Stimulated activated CD4-positive, alpha-beta T cell treated with anti-CD3 and anti-CD28 coated beads, TNF-alpha, amount 100 ng/mL, for 4 hours (primary cell): ENCODE data around the gene WNK2.
"Not testable (repeated sequence)": the region's sequence is repeated elsewhere in the genome, so short reads cannot be mapped to it uniquely, and the experiment has no call there.

Experiments
- DNase-seq, 3 experiments: peaks; one replicate each; pipeline ENCODE4 v3.0.0-alpha.2; 2020; ENCODE audit warnings: low read depth in 3 of 3

The WNK2 gene

GRCh38 chr9:93235300-93235960 lies 51.5 kb downstream of the WNK2 start:
- no peak for DNase-seq

DNA sequence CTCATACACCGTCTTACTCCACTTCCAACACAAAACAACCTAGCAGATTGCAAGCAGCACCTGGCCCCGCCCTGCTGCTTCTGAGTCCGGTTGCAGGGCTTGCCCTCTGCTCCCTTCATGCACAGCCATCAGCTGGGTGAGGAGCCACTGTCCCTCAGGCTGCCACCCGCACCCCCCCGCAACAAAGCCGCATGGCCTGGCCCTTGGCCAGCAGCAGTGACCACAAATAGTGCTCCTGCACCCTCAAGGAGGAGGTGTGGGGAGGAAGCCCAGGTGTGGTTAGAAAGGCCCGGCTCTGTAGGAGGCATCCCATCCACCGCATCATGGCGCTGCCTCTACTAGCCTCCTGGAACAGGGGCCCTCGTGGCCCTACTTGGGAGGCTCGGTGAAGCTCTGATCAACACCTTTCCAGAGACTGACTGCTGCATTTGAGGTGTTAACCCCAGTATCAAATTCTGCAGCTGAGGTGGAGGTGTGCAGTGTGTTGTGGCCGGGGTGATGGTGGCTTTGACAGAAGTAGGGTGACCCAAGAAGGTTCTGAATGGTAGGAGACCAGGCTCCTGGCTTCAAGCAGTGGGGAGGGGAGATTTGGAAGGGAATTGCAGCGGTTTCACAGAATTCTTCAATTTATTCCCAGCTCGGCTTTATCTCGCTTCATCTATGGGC lies 52.7 kb downstream of the WNK2 start:
- no peak for DNase-seq

DNA sequence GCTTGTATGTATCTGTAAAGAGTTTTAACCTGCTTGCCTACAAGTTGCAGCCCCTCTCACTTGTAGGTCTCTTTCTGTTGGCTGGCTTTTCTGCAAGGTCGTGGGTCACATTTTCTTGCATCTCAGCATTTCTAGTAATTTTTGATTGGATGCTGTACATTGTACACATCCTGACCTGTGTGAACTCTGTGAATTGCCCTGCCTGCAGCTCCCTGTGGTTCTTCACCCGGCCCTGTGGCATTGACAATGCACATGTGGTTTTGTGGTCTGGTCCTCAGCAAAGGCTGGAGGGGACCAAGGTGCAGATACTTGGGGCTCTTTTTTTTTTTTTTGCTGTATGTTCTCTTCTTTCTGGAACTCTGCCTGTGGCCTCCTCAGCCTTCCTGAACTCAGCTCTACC lies 53.6 kb downstream of the WNK2 start:
- no peak for DNase-seq

DNA sequence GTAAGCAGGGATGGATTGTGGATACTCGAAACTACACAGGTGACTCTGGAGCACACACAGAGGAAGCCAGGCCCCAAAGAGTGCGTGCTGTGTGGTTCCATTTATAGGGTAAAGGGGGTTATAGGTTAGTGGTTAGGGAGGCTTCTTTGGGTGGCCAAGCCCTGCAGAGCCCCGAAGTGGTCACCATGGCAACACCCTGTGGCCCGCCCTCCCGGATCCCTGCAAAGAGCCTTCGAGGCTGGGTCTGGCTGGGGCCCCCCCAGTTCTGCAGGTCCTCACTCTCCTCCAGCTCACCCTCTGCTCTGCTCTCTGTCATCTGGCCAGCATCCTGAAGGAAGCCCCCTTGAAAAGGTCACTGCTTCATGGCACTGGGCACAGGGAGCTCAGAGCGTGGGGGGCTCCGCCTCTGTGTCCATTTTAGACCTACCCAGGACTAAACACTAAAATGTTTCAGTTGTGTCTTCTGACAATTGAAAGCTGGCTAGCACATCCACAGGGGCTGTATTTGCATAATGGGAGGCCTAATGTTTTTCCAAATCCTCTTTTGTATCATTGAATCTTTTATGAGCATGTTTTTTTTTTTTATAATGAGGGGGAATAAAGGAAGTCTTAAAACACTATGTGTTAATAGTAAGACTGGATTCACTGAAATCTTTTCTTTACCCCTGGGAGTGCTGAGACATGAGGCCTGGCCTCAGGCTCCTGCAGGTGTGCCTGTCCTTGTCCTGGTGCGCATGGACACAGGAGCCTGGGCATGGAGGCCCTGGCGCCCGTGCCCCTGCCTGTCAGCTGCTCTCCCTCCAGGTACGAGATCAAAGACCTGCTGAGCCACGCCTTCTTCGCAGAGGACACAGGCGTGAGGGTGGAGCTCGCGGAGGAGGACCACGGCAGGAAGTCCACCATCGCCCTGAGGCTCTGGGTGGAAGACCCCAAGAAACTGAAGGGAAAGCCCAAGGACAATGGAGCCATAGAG lies 55.3 kb downstream of the WNK2 start:
- DNase-seq: no peak

GRCh38 chr9:93240891-93241334 lies 57.0 kb downstream of the WNK2 start:
- no peak for DNase-seq

DNA sequence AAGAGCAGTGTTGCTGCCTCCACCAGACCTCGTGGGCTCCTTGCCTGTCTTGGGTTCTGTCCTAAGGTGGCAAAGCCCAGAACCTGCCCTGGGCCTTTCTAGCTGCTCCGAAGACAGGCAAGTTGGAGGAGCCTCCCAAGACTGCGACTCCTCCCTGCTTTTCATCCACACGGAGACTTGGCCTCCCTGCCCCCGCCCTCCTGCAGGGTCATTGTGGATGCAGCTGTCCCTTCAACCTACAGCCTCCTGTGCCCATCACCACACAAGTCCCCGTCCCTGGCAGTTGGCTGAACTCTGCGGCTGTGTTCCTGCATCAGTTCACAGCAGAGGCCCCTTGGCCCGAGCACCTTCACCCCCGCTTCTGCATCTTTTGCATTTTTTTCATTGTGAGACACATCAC lies 59.2 kb downstream of the WNK2 start:
- DNase-seq: no peak

GRCh38 chr9:93244101-93244500 lies 60.2 kb downstream of the WNK2 start:
- no peak for DNase-seq

- no peak for DNase-seq
These were observed 60.8 kb downstream of the WNK2 start for GRCh38 chr9:93244510-93245436.

- no peak for DNase-seq
These were observed 61.6 kb downstream of the WNK2 start for GRCh38 chr9:93245437-93245970.

DNA sequence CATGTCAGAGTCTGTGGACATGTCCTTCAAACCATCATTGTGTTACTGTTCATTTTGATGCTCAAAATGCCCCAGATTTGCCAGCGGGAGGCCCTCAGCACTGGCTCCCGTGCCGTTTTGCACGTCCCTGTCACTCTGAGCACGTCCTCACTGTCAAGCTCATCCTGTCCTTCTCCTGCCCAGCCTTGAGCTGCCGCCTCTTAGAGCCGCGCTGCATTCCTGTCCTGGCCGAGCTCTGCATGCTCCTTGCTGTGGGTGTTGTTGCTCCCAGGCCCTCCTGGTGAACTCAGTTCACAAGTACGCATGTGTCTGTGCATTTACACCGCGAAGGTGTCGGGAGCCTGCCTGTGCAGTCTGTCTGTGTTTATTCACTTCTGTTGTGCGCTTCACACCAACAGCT lies 62.2 kb downstream of the WNK2 start:
- DNase-seq: no peak

DNA sequence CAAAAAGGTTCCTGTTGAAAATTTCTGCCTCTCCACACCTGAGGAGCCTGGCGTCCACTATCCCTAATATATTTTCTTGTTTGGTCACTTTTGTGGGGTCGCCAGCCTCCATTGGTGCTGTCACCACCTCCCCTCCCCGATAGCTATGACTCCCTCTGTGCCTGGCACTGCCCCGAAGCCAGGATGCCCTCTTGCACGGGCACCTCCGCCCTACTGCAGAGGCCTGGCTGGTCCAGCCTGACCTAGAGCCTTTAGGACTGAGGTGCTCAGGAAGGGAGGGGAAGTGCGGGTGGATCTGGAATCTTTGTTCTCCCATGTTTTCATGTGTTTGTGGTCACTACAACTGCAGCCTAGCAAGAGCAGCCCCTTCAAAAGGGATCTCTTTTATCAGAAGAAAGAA lies 62.6 kb downstream of the WNK2 start:
- no peak for DNase-seq

DNA sequence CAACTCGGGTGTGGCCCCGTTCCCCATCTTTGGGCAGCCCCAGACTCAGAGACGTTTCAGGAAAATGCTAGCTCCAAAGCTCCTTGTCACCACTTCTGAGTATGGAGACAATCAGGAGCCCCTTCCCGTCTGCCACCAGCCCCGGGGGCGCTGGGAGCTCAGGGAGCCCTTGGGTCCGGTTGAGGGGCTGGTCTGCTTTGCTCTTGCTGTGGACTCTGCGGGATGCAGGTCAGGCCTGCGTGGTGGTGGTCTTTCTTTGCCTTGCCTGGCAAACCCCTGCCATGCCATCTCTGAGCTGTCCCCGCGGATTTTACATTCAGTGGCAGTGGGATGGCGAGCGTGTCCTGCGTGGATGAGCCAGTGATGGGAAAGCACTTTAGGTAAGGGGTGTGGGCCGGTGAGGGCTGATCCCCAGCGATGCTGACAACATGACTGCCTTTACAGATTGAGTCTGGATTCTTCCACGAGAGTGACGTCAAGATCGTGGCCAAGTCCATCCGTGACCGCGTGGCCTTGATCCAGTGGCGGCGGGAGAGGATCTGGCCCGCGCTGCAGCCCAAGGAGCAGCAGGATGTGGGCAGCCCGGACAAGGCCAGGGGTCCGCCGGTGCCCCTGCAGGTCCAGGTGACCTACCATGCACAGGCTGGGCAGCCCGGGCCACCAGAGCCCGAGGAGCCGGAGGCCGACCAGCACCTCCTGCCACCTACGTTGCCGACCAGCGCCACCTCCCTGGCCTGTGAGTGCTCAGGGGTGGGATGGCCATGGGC lies 63.3 kb downstream of the WNK2 start:
- no peak for DNase-seq

DNA sequence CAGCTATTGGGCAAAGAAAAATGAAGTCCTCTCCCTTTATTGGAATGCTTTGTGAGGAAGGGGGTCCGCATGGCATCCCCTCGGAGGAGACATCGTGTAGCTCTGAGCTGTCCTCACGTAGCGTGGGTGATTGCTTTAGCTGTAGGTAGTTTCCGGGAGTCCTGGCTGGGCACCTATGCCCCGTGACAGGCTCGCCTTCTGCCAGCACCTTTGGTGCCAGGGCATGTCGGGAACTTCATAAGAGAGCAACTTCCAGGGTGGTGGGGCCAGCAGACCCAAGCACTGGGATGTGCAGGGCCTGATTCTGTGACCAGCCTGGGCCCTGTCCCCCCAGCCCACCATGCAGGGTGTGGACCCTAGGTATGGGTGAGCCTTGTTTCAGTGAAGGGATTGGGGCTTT lies 64.0 kb downstream of the WNK2 start:
- no peak for DNase-seq

DNA sequence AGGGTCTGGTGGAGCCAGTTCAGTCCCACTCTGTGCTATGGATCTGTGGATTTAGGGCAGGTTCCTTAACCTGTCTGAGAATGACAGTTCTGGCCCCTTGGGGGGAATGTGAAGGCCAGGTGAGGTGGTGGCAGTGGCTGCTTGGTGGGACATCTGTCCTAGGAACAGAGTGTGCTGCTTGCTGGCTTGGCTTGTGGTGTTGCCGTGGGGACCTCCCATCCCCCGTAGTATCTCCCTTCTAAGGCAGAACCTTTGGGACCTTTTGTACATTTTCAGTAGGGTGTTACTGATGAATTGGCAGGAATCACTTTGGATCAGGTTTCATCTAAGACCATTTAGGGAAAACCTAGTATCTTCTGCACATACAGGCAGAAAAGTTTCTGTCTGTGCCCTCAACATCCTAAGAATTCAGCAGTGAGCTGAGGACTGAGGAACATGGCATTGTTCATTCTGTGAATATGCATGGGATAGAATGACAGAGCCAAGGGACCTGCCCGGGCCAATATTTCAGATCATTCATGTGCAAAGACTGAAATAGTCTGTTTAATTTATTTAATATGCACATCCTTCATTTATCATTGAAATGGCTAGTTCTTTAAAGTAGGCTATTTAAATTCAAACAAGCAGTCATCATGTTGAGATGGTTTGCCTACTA lies 64.6 kb downstream of the WNK2 start:
- DNase-seq: no peak

DNA sequence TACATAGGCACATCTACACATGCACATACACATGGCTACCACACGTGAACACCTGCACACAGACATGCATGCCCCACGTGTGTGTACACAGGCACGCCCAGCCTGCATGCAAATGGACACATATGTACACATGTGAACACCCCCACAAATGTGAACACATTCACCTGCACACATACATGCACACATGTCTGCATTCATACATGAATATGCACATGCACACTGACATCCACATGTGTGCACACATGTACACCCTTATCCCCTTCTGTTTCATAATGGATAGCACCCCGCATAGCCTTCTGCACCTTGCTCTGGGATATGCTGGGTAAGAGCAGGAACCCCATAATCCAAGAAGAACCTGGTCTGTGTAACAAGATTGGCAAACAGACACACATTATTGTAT lies 66.2 kb downstream of the WNK2 start:
- no peak for DNase-seq

GRCh38 chr9:93251309-93251708 lies 67.4 kb downstream of the WNK2 start:
- DNase-seq: not testable (repeated sequence)

- no peak for DNase-seq
These were observed 68.3 kb downstream of the WNK2 start for GRCh38 chr9:93252116-93252780.

- DNase-seq: no peak
These were observed 69.0 kb downstream of the WNK2 start for GRCh38 chr9:93252781-93253530.

DNA sequence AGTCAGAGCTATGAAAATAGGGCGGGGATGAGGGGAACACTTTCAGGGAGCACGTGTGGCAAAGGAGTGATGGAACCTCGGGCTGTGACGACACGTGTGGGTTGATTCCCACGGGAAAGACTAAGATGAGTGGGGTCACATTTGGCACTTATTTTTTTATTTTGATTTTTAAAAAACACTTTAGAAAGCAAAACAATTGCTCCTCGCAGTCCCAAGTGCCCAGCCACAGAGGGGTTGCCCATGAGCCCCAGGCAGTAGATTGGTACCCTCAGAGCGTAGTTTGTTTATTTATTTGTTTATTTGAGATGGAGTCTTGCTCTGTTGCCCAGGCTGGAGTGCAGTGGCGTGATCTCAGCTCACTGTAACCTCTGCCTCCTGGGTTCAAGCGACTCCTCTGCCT lies 69.7 kb downstream of the WNK2 start:
- no peak for DNase-seq
